ENCODE measurements around the gene RETREG3.

- TF ChIP-seq GATA3 (IDR thresholded peaks at IDR 0.05; ENCODE audit: low read depth, low read length) (no peak), GATA2 (IDR thresholded peaks at IDR 0.05; ENCODE audit: low read depth, low read length) (no peak)
These were observed 44.2 kb downstream of the RETREG3 start for GRCh38 chr17:42564815-42565522.

Data from SH-SY5Y (cell line).